GM18873 (cell line): ENCODE results near the gene PGGT1B.
A peak's percentile ranks its signal among the peaks of the same experiment; 100 is the strongest.
"Not testable (repeated sequence)": the region's sequence is repeated elsewhere in the genome, so short reads cannot be mapped to it uniquely, and the experiment has no call there.

Experiments used
- ATAC-seq: cut with Tn5 transposase; IDR thresholded peaks from one replicate; pipeline ENCODE4 v1.9.1; 2021; ENCODE audit warnings: mild to moderate bottlenecking, moderate library complexity, moderate number of reproducible peaks; ENCODE audit not compliant: unreplicated experiment, low FRiP score

PGGT1B gene

GRCh38 chr5:115262011-115262320, 711 bp downstream of the PGGT1B start:
- ATAC-seq, result peak; percentile 46

- ATAC-seq, result no peak
Measured at GRCh38 chr5:115260248-115260647, 2.4 kb downstream of the PGGT1B start.

GRCh38 chr5:115257981-115258380, 4.7 kb downstream of the PGGT1B start:
- no peak for ATAC-seq

GRCh38 chr5:115249379-115249778, 13.3 kb downstream of the PGGT1B start:
- ATAC-seq, result not testable (repeated sequence)

GRCh38 chr5:115246361-115246991, 16.2 kb downstream of the PGGT1B start:
- peak; percentile 66 for ATAC-seq

- ATAC-seq, result peak; percentile 59
Measured at GRCh38 chr5:115243412-115243811, 19.3 kb downstream of the PGGT1B start.

GRCh38 chr5:115241881-115242642, 20.6 kb downstream of the PGGT1B start:
- no peak for ATAC-seq

GRCh38 chr5:115237066-115237465, 25.6 kb downstream of the PGGT1B start:
- ATAC-seq, result no peak

GRCh38 chr5:115236599-115236998, 26.1 kb downstream of the PGGT1B start:
- ATAC-seq, result no peak

GRCh38 chr5:115231598-115231997, 31.1 kb downstream of the PGGT1B start:
- no peak for ATAC-seq

GRCh38 chr5:115229606-115230005, 33.1 kb downstream of the PGGT1B start:
- ATAC-seq, result no peak

GRCh38 chr5:115227281-115227680, 35.4 kb downstream of the PGGT1B start:
- no peak for ATAC-seq

- ATAC-seq, result no peak
Measured at GRCh38 chr5:115214541-115214940, 48.1 kb downstream of the PGGT1B start.

GRCh38 chr5:115209279-115209678, 53.4 kb downstream of the PGGT1B start:
- peak; percentile 100 for ATAC-seq

GRCh38 chr5:115202952-115203351, 59.7 kb downstream of the PGGT1B start:
- no peak for ATAC-seq

- no peak for ATAC-seq
Measured at GRCh38 chr5:115196161-115196560, 66.5 kb downstream of the PGGT1B start.

- ATAC-seq, result no peak
Measured at GRCh38 chr5:115194676-115195075, 68.0 kb downstream of the PGGT1B start.

GRCh38 chr5:115193295-115193694, 69.4 kb downstream of the PGGT1B start:
- ATAC-seq, result no peak

GRCh38 chr5:115192098-115192497, 70.6 kb downstream of the PGGT1B start:
- ATAC-seq, result no peak

GRCh38 chr5:115191474-115192031, 71.1 kb downstream of the PGGT1B start:
- no peak for ATAC-seq

GRCh38 chr5:115190388-115190787, 72.3 kb downstream of the PGGT1B start:
- no peak for ATAC-seq

- ATAC-seq, result no peak
Measured at GRCh38 chr5:115189866-115190265, 72.8 kb downstream of the PGGT1B start.
